GM18868 (cell line): Measurements from ENCODE around the gene SUSD4.
"Not testable (repeated sequence)": the region's sequence is repeated elsewhere in the genome, so short reads cannot be mapped to it uniquely, and the experiment has no call there.

Experiments
- ATAC-seq: cut with Tn5 transposase; IDR thresholded peaks from one replicate; pipeline ENCODE4 v1.9.1; 2021; ENCODE audit warnings: mild to moderate bottlenecking, moderate library complexity; ENCODE audit not compliant: unreplicated experiment

SUSD4 gene

DNA sequence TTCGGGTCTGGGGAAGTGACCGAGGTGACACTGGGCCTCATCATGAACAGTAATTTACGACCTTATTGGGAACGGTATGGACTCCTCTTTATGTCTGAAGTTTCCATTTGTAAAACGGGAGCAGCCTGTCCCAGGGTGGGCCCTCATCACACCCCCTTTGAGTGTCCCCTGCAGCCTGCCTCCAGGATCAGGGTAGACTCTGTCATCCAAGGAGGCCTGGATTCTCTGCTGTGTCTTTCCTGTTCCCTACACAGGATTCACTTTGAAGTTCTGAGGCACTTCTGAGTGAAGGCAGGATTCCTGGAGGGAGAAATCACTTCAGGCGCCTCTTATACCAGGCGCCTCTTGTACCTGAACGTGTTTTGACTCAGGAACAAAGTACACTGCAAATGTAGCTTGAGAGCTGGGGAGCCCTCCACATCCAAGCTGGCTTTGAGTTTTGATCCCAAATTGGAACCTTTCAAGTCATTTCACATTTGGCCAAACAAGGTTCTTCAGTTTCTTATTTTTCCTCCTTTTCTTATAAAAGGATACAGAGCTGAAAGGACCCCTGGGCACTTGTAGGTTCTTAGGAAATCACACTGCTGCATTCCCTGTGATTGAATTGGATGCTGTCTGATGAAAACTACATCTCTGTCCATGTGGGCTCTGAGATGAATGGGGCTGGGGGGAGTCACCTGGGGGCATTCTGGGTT lies 106.0 kb downstream of the SUSD4 start:
- ATAC-seq: no peak

DNA sequence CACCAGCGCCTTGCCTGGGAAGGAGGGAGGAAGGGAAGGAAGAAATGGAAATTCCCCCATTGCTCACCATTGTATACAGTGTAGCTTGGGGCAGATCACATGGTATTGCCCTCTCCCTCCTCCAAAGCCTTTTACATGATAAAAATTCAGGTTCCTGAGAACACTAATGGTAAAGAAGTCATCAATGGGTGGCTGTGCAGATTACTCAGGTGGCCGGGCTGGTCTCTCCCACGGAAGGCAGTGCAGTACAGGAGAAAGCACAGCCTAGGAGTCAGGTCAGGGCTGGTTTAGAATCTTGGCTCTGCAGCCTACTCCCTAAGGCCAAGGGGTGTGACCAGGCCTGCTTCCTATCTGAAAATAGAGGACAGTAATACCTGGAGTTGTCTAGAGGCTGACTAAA lies 107.9 kb downstream of the SUSD4 start:
- ATAC-seq: no peak

DNA sequence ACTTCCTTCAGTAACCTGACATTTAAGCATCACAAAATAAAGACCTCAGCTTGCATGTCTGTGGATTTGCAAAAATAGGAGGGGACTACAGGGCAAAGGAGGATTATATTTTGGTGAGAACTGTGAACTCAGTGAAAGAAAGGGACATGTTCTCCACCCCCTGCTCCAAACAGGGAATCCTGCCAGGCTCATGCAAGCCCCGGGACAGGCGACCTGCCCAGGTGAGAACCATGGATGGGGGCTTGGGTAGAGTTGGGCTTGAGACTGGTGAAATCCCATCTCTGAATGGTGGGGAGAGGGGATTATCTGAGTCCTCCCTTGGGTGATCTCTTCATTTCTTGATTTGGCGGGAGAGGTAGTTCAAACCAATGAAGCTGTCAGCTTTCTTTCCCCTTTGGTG lies 110.1 kb downstream of the SUSD4 start:
- ATAC-seq: no peak

DNA sequence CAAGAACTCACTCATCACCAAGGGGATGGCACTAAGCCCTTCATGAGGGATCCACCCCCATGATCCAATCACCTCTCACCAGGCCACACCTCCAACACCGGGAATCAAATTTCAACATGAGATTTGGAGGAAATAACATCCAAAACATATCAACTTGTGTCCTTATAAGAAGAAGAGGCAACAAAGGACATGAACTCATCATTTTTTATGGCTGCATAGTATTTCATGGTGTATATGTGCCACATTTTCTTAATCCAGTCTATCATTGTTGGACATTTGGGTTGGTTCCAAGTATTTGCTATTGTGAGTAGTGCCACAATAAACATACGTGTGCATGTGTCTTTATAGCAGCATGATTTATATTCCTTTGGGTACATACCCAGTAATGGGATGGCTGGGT lies 112.6 kb downstream of the SUSD4 start:
- not testable (repeated sequence) for ATAC-seq

DNA sequence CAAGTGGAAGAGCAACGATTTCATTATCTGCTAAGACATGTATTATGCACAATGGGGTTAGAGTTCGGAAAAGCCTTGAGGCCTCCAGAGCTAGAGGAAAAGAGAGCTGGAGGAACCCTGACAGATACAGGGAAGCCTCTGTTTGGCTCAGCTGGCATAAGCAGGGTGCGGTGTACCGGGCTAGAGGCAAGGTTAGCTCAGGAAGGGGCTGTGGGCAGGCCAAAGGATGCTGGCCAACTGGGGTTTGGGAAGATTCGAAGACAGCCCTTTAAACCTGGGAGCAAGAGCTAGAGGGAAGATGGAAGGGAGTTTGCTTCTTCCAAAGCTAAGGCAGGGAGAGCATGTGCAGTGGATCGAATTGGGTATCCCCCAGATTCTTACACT lies 113.4 kb downstream of the SUSD4 start:
- ATAC-seq: no peak

DNA sequence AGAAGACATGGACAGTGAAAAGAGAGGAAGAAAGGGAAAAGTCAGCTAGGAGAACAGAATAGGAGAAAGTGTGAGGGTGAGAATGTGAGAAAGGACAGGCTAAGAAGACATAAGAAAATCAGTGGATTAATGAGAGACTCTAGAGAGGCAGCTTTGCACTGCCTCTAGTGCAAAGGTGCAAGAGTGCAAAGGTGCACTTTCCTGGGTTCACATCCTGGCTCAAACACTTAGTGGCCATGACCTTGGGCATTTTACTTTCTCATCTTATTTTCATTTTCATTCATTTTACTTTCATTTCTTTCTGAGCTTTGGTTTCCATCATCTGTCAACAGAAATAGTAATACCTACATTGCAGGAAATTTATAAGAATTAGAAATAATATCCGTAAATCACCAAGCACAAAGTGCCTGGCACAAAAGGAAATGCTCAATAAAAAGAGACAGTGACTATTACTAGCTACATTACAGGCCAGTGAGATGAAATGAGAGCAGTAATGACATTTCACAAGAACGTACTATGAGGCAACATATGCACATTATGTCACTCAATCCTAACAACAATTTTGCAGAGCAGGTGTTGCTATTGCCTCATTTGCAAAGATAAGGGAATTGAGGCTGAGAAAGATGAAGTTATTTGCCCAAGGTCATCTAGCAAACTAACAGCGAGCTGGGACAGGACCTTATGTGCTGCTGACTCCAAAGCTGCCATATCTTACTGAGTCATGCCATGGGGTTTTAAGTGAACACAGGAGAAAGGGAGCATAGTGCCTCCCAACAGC lies 113.9 kb downstream of the SUSD4 start:
- no peak for ATAC-seq

DNA sequence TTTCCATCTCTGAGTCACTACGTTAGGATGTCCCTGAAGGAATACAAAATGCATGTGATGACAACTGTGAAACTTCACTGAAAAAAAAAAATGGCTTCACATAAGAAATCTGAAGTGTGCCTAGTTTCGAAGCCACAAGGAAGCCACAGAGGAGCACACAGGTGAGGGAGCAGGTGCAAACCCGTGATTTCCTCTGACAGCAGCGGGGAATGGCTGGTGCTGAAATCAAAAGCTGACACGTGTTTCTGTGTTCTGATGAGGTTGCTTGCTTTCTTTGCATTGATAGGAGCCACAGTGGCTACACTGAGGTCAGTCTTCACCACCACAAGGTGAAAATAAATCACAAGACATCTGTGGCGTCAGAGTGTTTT lies 115.2 kb downstream of the SUSD4 start:
- ATAC-seq: no peak

- no peak for ATAC-seq
Observed at GRCh38 chr1:223248001-223248769, 115.8 kb downstream of the SUSD4 start.

GRCh38 chr1:223246476-223247112 lies 117.4 kb downstream of the SUSD4 start:
- ATAC-seq: no peak

DNA sequence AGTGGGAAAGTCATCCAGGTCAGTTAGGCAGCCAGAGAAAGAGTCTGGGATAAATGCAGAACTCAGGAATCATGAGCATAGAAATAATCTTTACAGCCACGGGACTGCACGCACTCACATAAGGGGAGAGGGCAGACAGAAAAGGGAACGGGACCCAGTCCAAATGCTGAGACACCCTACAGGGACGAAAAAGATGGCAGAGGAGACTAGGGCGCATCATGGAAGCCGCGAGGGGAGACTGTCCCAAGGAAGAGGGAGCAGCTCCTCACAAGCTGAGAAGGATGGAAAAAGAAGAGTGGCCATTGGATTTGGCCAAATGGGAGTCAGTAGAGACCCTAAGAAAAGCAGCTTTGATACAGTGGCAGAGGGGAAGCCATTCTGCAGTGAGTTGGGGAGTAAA lies 118.0 kb downstream of the SUSD4 start:
- no peak for ATAC-seq

GRCh38 chr1:223245411-223245810 lies 118.6 kb downstream of the SUSD4 start:
- no peak for ATAC-seq

- ATAC-seq: peak; percentile 80
Observed at GRCh38 chr1:223244366-223245103, 119.4 kb downstream of the SUSD4 start.

- no peak for ATAC-seq
Observed at GRCh38 chr1:223243441-223244050, 120.4 kb downstream of the SUSD4 start.

DNA sequence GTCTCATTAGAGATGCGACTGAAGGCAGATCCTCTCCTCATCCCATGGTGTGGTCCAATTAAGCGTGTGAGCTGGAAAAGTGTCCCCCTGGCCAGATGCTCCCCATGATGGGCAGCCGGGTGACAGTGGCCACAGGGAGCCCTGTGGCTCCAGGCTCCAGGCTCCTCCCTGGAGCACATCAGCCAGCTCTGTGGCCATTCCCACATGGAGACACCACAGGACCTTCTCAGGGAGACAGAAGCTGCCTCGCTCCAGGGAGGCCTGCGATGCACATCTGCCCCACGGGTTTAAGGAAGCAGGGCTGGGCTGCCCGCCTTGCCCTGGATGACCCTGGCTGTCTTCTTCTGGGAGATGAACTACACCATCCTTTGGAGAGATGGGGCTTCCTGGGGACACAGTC lies 121.0 kb downstream of the SUSD4 start:
- no peak for ATAC-seq

GRCh38 chr1:223242382-223242955 lies 121.5 kb downstream of the SUSD4 start:
- no peak for ATAC-seq

DNA sequence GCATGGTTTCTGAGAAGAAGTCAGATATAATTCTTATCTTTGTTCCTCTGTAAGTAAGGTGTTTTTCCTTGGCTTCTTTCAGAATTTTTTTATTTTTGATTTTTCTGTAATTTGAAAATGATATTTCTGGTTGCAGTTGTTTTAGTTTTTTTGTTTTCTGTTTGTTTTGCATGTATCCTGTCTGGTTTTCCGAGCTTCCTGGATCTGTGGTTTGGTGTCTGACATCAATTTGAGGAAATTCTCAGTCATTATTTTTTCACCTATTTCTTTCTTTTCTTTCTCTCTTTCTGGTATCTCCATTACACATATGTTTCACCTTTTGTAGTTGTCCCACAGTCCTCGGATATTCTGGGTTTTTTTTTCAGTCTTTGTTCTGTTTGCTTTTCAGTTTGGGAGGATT lies 123.9 kb downstream of the SUSD4 start:
- ATAC-seq: no peak

- no peak for ATAC-seq
Observed at GRCh38 chr1:223235091-223235490, 128.9 kb downstream of the SUSD4 start.

DNA sequence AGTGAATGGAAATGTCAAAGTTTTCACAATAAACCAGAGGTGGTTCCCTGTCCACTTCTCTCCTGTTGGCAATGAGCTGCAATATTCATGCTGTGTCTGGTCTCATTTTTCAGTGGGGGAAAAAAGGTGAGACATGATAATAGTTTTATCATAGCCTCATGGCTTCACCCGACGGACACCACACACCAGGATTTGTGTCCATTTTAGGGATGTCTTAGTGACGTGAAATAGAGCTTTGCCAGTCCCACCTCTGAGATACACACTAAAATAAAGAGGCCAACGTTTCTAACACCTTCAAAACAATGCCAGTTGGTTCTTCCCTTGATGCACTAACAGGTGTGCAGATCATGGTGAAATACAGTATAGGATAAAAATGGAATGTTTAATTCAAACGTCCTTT lies 129.4 kb downstream of the SUSD4 start:
- no peak for ATAC-seq

DNA sequence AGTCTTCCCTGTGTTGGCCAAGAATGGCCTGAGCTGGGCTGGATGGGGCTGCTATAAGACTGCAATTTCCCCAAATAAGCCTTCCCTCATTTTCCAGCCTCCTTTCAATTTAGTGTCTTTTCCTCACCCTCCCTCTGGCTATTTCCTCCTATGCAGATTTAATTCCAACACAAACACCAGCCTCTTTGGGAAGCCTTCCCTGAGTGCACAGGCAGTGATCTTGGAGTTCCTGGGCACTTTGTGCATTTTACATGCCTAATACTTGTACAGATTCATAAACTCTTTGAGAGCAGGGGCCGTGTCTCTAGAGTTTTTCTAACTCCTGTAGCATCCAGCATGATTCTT lies 129.8 kb downstream of the SUSD4 start:
- no peak for ATAC-seq
